Measurements from ENCODE around the gene NDRG3.

GRCh38 chr20:36745234-36745926 lies 510 bp downstream of the NDRG3 start:
- no peak for TF ChIP-seq JUND (IDR thresholded peaks at IDR 0.05; ENCODE audit: low read depth, low read length)
- no peak for TF ChIP-seq USF2 (IDR thresholded peaks at IDR 0.05; ENCODE audit: borderline replicate concordance, low read depth, low read length)
- TF ChIP-seq POLR2AphosphoS5 (IDR thresholded peaks at IDR 0.05; ENCODE audit: low read length): no peak
- TF ChIP-seq, protein P1, sequence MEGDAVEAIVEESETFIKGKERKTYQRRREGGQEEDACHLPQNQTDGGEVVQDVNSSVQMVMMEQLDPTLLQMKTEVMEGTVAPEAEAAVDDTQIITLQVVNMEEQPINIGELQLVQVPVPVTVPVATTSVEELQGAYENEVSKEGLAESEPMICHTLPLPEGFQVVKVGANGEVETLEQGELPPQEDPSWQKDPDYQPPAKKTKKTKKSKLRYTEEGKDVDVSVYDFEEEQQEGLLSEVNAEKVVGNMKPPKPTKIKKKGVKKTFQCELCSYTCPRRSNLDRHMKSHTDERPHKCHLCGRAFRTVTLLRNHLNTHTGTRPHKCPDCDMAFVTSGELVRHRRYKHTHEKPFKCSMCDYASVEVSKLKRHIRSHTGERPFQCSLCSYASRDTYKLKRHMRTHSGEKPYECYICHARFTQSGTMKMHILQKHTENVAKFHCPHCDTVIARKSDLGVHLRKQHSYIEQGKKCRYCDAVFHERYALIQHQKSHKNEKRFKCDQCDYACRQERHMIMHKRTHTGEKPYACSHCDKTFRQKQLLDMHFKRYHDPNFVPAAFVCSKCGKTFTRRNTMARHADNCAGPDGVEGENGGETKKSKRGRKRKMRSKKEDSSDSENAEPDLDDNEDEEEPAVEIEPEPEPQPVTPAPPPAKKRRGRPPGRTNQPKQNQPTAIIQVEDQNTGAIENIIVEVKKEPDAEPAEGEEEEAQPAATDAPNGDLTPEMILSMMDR (IDR thresholded peaks at IDR 0.05 in 2 of 3, conservative IDR thresholded peaks at IDR 0.05 in 1 of 3; ENCODE audit: control insufficient read depth in 2 of 3, extremely low read depth in 1 of 3, insufficient read depth in 1 of 3, low read depth in 3 of 3, low read length in 3 of 3): no peak
- no peak for TF ChIP-seq RAD21 (IDR thresholded peaks at IDR 0.05; ENCODE audit: insufficient read depth, low read depth, low read length)
- no peak for TF ChIP-seq NFIC (IDR thresholded peaks at IDR 0.05; ENCODE audit: low read depth, low read length)
- no peak for TF ChIP-seq FOS (IDR thresholded peaks at IDR 0.05; ENCODE audit: borderline replicate concordance, extremely low read depth, insufficient read length)
- TF ChIP-seq, protein P2, sequence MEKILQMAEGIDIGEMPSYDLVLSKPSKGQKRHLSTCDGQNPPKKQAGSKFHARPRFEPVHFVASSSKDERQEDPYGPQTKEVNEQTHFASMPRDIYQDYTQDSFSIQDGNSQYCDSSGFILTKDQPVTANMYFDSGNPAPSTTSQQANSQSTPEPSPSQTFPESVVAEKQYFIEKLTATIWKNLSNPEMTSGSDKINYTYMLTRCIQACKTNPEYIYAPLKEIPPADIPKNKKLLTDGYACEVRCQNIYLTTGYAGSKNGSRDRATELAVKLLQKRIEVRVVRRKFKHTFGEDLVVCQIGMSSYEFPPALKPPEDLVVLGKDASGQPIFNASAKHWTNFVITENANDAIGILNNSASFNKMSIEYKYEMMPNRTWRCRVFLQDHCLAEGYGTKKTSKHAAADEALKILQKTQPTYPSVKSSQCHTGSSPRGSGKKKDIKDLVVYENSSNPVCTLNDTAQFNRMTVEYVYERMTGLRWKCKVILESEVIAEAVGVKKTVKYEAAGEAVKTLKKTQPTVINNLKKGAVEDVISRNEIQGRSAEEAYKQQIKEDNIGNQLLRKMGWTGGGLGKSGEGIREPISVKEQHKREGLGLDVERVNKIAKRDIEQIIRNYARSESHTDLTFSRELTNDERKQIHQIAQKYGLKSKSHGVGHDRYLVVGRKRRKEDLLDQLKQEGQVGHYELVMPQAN (conservative IDR thresholded peaks at IDR 0.05): no peak
- no peak for TF ChIP-seq POLR2A (IDR thresholded peaks at IDR 0.05; ENCODE audit: low read depth, low read length)
